ENCODE measurements around the gene CALCOCO1.
A peak's percentile ranks its signal among the peaks of the same experiment; 100 is the strongest.
"Not testable (repeated sequence)": the region's sequence is repeated elsewhere in the genome, so short reads cannot be mapped to it uniquely, and the experiment has no call there.

The CALCOCO1 gene

GRCh38 chr12:53727310-53728041 lies at the start of gene CALCOCO1:
CALCOCO1 (minus strand) TSS chr12:53727452; CDS start chr12:53725242, 2,210 bp downstream.
- peak; percentile 96 for DNase-seq
- H3K4me1 Mint-ChIP-seq (ENCODE audit: low read depth), result peaks cover 24% of the 10 kb centered on the region
- peak within 1 kb of the TSS; percentile 93 for H3K27ac Mint-ChIP-seq
- H3K36me3 Mint-ChIP-seq (ENCODE audit: low read depth), result peaks cover 15% of the 10 kb centered on the region
- no peaks in the 10 kb centered on the region for H3K9me3 Mint-ChIP-seq
- H3K27me3 Mint-ChIP-seq, result no peaks in the 10 kb centered on the region
- peak within 1 kb of the TSS; percentile 88 for H3K4me3 Mint-ChIP-seq

- Mint-ChIP-seq H3K36me3 (ENCODE audit: low read depth) (no peaks in the 10 kb centered on the region), H3K27me3 (peaks cover 51% of the 10 kb centered on the region)
Observed at GRCh38 chr12:53776872-53777271, 49.6 kb upstream of the CALCOCO1 start.

GRCh38 chr12:53775478-53776145 lies 48.4 kb upstream of the CALCOCO1 start:
- Mint-ChIP-seq H3K36me3 (ENCODE audit: low read depth) (no peaks in the 10 kb centered on the region), H3K4me3 (no peak overlapping the region), H3K27me3 (peaks cover 44% of the 10 kb centered on the region), H3K9me3 (no peaks in the 10 kb centered on the region), H3K27ac (no peak overlapping the region), H3K4me1 (ENCODE audit: low read depth) (no peaks in the 10 kb centered on the region)
- no peak for DNase-seq

More at GRCh38 chr12:53776872-53777271, 49.6 kb upstream of the CALCOCO1 start:
- Mint-ChIP-seq H3K9me3 (no peaks in the 10 kb centered on the region), H3K4me1 (ENCODE audit: low read depth) (no peaks in the 10 kb centered on the region), H3K4me3 (no peak overlapping the region), H3K27ac (no peak overlapping the region)
- DNase-seq, result no peak

- Mint-ChIP-seq H3K27ac (no peak overlapping the region), H3K4me1 (ENCODE audit: low read depth) (no peaks in the 10 kb centered on the region), H3K36me3 (ENCODE audit: low read depth) (no peaks in the 10 kb centered on the region), H3K27me3 (peaks cover 68% of the 10 kb centered on the region), H3K4me3 (no peak overlapping the region), H3K9me3 (no peaks in the 10 kb centered on the region)
- no peak for DNase-seq
Observed at GRCh38 chr12:53770281-53770680, 43.0 kb upstream of the CALCOCO1 start.

- no peak for DNase-seq
- Mint-ChIP-seq H3K36me3 (ENCODE audit: low read depth) (no peaks in the 10 kb centered on the region), H3K9me3 (no peaks in the 10 kb centered on the region), H3K4me1 (ENCODE audit: low read depth) (no peaks in the 10 kb centered on the region), H3K27me3 (peaks cover 76% of the 10 kb centered on the region), H3K27ac (no peak overlapping the region), H3K4me3 (no peak overlapping the region)
Observed at GRCh38 chr12:53768976-53769375, 41.7 kb upstream of the CALCOCO1 start.

- Mint-ChIP-seq H3K27me3 (peaks cover 74% of the 10 kb centered on the region), H3K27ac (no peak overlapping the region), H3K36me3 (ENCODE audit: low read depth) (no peaks in the 10 kb centered on the region), H3K4me1 (ENCODE audit: low read depth) (no peaks in the 10 kb centered on the region), H3K9me3 (no peaks in the 10 kb centered on the region), H3K4me3 (no peak overlapping the region)
- no peak for DNase-seq
Observed at GRCh38 chr12:53766881-53767280, 39.6 kb upstream of the CALCOCO1 start.

- no peaks in the 10 kb centered on the region for H3K9me3 Mint-ChIP-seq
- DNase-seq, result no peak
- H3K4me3 Mint-ChIP-seq, result no peak overlapping the region
- H3K27ac Mint-ChIP-seq, result no peak overlapping the region
- H3K27me3 Mint-ChIP-seq, result peaks cover 78% of the 10 kb centered on the region
- no peaks in the 10 kb centered on the region for H3K4me1 Mint-ChIP-seq (ENCODE audit: low read depth)
- H3K36me3 Mint-ChIP-seq (ENCODE audit: low read depth), result no peaks in the 10 kb centered on the region
Observed at GRCh38 chr12:53765891-53766290, 38.6 kb upstream of the CALCOCO1 start.

- H3K27me3 Mint-ChIP-seq, result peaks cover 81% of the 10 kb centered on the region
- H3K9me3 Mint-ChIP-seq, result no peaks in the 10 kb centered on the region
- no peaks in the 10 kb centered on the region for H3K36me3 Mint-ChIP-seq (ENCODE audit: low read depth)
- H3K4me1 Mint-ChIP-seq (ENCODE audit: low read depth), result no peaks in the 10 kb centered on the region
- H3K4me3 Mint-ChIP-seq, result no peak overlapping the region
- no peak for DNase-seq
- H3K27ac Mint-ChIP-seq, result no peak overlapping the region
Observed at GRCh38 chr12:53764615-53765014, 37.4 kb upstream of the CALCOCO1 start.

GRCh38 chr12:53762793-53763192 lies 35.5 kb upstream of the CALCOCO1 start:
- H3K27me3 Mint-ChIP-seq, result peaks cover 85% of the 10 kb centered on the region
- H3K4me1 Mint-ChIP-seq (ENCODE audit: low read depth); H3K36me3 Mint-ChIP-seq (ENCODE audit: low read depth); H3K27ac Mint-ChIP-seq; H3K4me3 Mint-ChIP-seq; H3K9me3 Mint-ChIP-seq; DNase-seq: not testable (repeated sequence)

- Mint-ChIP-seq H3K27me3 (peaks cover 71% of the 10 kb centered on the region), H3K27ac (no peak overlapping the region), H3K4me3 (no peak overlapping the region), H3K36me3 (ENCODE audit: low read depth) (no peaks in the 10 kb centered on the region), H3K4me1 (ENCODE audit: low read depth) (peaks cover 4% of the 10 kb centered on the region), H3K9me3 (no peaks in the 10 kb centered on the region)
- no peak for DNase-seq
Observed at GRCh38 chr12:53761306-53761705, 34.1 kb upstream of the CALCOCO1 start.

- Mint-ChIP-seq H3K4me3 (no peak overlapping the region), H3K36me3 (ENCODE audit: low read depth) (no peaks in the 10 kb centered on the region), H3K9me3 (no peaks in the 10 kb centered on the region), H3K27ac (no peak overlapping the region), H3K4me1 (ENCODE audit: low read depth) (peaks cover 4% of the 10 kb centered on the region), H3K27me3 (peaks cover 59% of the 10 kb centered on the region)
- no peak for DNase-seq
Observed at GRCh38 chr12:53759261-53759660, 32.0 kb upstream of the CALCOCO1 start.

GRCh38 chr12:53758730-53759103 lies 31.5 kb upstream of the CALCOCO1 start:
- DNase-seq, result no peak
- Mint-ChIP-seq H3K4me3 (no peak overlapping the region), H3K4me1 (ENCODE audit: low read depth) (peaks cover 4% of the 10 kb centered on the region), H3K27me3 (peaks cover 57% of the 10 kb centered on the region), H3K9me3 (no peaks in the 10 kb centered on the region), H3K27ac (no peak overlapping the region), H3K36me3 (ENCODE audit: low read depth) (no peaks in the 10 kb centered on the region)

- Mint-ChIP-seq H3K4me3 (no peak overlapping the region), H3K27ac (no peak overlapping the region), H3K9me3 (no peaks in the 10 kb centered on the region), H3K36me3 (ENCODE audit: low read depth) (no peaks in the 10 kb centered on the region), H3K27me3 (peaks cover 52% of the 10 kb centered on the region), H3K4me1 (ENCODE audit: low read depth) (peaks cover 4% of the 10 kb centered on the region)
- no peak for DNase-seq
Observed at GRCh38 chr12:53758081-53758729, 31.0 kb upstream of the CALCOCO1 start.

GRCh38 chr12:53757101-53757770 lies 30.0 kb upstream of the CALCOCO1 start:
- Mint-ChIP-seq H3K9me3 (no peaks in the 10 kb centered on the region), H3K27ac (no peak overlapping the region), H3K4me1 (ENCODE audit: low read depth) (peaks cover 4% of the 10 kb centered on the region), H3K27me3 (peaks cover 45% of the 10 kb centered on the region), H3K36me3 (ENCODE audit: low read depth) (no peaks in the 10 kb centered on the region), H3K4me3 (peak overlapping the region; percentile 39)
- DNase-seq, result peak; percentile 90
